Measurements from ENCODE around the gene TUBB2B.

TUBB2B gene

GRCh38 chr6:3217286-3217685, 10.2 kb downstream of the TUBB2B start:
- TF ChIP-seq, protein P1, sequence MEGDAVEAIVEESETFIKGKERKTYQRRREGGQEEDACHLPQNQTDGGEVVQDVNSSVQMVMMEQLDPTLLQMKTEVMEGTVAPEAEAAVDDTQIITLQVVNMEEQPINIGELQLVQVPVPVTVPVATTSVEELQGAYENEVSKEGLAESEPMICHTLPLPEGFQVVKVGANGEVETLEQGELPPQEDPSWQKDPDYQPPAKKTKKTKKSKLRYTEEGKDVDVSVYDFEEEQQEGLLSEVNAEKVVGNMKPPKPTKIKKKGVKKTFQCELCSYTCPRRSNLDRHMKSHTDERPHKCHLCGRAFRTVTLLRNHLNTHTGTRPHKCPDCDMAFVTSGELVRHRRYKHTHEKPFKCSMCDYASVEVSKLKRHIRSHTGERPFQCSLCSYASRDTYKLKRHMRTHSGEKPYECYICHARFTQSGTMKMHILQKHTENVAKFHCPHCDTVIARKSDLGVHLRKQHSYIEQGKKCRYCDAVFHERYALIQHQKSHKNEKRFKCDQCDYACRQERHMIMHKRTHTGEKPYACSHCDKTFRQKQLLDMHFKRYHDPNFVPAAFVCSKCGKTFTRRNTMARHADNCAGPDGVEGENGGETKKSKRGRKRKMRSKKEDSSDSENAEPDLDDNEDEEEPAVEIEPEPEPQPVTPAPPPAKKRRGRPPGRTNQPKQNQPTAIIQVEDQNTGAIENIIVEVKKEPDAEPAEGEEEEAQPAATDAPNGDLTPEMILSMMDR (IDR thresholded peaks at IDR 0.05; ENCODE audit: extremely low read depth, insufficient read depth, missing control alignments) = no peak
- no peak for DNase-seq (ENCODE audit: low spot score)
- in situ Hi-C loops (cut with MboI; ENCODE audit: low pct_unique_long_range_greater_than_20kb, low sequenced_read_pairs, unreplicated experiment) = no loop called here

DNA sequence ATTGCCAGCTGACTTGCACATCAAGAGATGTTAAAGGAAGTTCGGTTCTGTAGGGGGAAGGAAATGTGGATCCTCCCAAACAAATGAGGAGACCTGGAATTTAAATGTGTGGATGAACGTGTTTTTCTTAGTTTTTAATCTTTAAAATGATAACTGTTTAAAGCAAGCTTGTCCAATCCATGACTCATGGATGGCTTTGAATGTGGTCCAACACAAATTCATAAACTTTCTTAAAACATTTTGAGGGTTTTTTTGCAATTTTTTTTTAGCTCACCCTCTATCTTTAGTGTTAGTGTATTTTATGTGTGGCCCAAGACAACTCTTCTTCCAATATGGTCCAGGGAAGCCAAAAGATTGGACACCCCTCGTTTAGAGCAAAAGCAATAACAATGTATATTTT, 12.6 kb downstream of the TUBB2B start:
- TF ChIP-seq, protein P1 (IDR thresholded peaks at IDR 0.05; ENCODE audit: extremely low read depth, insufficient read depth, missing control alignments) = no peak
- no peak for DNase-seq (ENCODE audit: low spot score)
- in situ Hi-C loops (cut with MboI; ENCODE audit: low pct_unique_long_range_greater_than_20kb, low sequenced_read_pairs, unreplicated experiment) = no loop called here

- no peak for DNase-seq (ENCODE audit: low spot score)
- in situ Hi-C loops (cut with MboI; ENCODE audit: low pct_unique_long_range_greater_than_20kb, low sequenced_read_pairs, unreplicated experiment) = no loop called here
- TF ChIP-seq, protein P1 (IDR thresholded peaks at IDR 0.05; ENCODE audit: extremely low read depth, insufficient read depth, missing control alignments) = no peak
Observed at GRCh38 chr6:3213334-3213695, 14.1 kb downstream of the TUBB2B start.

- TF ChIP-seq, protein P1 (IDR thresholded peaks at IDR 0.05; ENCODE audit: extremely low read depth, insufficient read depth, missing control alignments) = no peak
- in situ Hi-C loops (cut with MboI; ENCODE audit: low pct_unique_long_range_greater_than_20kb, low sequenced_read_pairs, unreplicated experiment) = no loop called here
- DNase-seq (ENCODE audit: low spot score) = no peak
Observed at GRCh38 chr6:3212261-3212660, 15.2 kb downstream of the TUBB2B start.

DNA sequence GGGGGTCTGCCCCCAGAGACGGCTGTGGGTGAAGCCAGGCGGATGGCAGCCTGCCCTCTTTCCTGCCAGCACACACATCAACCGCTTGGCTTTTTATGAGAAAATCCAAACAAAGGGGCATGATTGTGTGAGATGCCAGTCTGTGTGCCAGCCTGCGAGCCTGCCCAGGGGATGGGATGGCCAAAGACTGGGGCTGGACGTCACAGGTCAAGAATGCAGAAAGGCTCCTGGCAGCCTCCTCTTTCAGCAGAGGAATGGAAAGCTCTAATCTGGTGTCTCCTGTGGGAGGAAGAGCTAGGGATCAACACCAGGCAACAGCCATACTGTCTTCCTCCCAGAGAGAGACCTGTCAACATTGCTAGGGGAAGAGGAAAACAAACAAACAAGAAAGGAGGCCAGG, 15.8 kb downstream of the TUBB2B start:
- TF ChIP-seq, protein P1 (IDR thresholded peaks at IDR 0.05; ENCODE audit: extremely low read depth, insufficient read depth, missing control alignments) = no peak

DNA sequence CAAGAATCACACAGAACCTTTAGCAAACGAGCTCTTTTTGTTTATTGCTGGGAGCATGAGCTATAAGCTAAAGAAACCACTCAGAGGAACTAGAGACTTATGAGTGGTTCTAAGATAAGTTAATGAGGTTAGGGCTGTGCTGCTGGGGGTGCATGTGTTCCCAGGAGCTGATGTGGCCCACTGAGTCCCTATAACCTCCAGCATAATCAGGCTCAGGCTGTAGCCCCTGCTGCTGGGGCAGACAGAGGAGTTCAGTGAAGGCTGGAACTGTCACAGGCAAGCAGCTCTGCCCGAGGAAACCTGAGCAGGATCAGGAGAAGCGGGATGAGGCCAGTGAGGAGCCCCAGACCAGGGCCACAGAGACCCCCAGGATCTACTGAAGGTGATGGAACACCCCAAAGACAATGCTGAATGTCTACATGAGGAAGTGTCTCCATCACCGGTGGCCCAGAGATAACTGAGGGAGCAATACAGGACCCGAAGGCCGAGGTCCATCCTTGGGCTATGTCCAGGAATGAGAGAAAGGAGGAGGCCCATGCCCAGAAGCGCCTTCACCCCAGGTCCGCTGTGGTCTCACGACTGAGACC, 17.3 kb downstream of the TUBB2B start:
- in situ Hi-C loops (cut with MboI; ENCODE audit: low pct_unique_long_range_greater_than_20kb, low sequenced_read_pairs, unreplicated experiment) = no loop called here
- TF ChIP-seq, protein P1 (IDR thresholded peaks at IDR 0.05; ENCODE audit: extremely low read depth, insufficient read depth, missing control alignments) = no peak
- DNase-seq (ENCODE audit: low spot score) = no peak

More for the DNA sequence above, 15.8 kb downstream of the TUBB2B start:
- DNase-seq (ENCODE audit: low spot score) = no peak
- in situ Hi-C loops (cut with MboI; ENCODE audit: low pct_unique_long_range_greater_than_20kb, low sequenced_read_pairs, unreplicated experiment) = no loop called here
